ENCODE results near the gene C15orf61.

Gene C15orf61

DNA sequence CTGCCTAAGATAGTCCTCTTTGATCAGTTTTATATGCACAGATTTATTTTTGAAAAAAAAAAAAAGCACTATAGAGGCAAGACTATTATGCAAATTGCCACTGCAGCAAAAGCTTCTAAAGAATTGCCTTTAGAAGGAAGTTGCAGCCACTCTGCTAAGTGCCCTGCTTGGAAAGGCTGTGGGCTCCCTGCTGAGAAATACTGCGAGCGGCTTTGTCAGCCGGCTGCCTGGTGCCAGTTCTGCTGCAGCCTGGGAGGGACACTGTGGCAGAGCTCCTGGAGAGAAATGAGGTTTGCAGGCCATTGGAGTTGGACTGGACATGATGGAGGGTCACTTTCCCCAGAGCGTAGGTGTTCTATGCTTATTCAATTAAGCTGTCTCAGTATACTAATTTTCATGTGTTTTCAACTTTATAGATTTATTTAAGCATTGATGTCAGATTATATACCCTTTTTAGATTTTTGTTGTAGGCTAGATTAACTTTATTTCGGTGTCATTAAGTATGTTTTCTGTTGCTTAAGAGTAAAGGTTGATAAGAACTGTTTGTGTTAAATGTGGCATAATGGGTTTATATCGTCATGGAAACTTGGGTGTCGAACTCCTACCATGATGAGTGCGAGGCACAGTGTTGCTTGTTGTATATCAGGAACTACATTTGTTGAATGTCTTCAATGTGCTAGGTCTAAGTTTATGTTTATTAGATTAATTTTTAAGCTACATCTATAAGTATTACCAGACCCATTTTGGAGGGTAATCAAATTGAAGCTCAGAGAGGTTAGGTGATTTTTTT, 28.1 kb downstream of the C15orf61 start:
- DNase-seq (ENCODE audit: low read depth in 1 of 2, low spot score in 1 of 2), result no peak

DNA sequence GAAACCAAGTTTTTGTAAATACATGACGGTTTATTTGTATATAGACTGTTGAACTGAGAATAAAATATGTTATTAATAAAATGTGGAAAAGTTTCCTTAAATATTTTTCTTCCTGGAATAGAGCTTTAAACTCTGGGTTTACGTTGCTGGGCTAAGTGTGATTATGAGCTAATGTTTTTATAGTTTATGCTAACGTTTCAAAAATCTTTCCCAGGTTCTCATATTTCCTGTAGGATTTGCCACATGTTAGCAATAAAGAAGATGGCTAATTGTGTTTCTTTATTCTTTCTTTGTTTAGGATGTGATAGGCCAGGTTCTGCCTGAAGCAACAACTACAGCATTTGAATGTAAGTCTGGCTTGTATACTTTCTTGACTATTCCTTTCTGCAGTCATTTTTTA, 28.8 kb downstream of the C15orf61 start:
- no peak for DNase-seq (ENCODE audit: low read depth in 1 of 2, low spot score in 1 of 2)

DNA sequence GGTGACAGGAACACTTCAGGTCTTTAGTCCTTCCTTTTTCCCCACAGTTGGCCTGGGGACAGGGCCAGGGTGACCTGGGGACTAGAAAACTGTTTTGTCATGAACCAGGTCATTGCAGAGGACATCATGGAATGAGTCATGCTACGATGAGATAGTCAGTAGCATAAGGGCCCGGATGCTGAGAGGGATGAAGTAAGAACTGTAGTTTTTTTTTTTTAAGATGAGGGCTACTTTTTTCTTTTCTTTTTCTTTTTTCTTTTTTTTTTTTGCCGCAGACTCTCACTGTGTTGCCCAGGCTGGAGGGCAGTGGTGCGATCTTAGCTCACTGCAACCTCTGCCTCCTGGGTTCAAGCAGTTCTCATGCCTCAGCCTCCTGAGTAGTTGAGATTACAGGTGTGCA, 29.6 kb downstream of the C15orf61 start:
- DNase-seq (ENCODE audit: low read depth in 1 of 2, low spot score in 1 of 2), result no peak

DNA sequence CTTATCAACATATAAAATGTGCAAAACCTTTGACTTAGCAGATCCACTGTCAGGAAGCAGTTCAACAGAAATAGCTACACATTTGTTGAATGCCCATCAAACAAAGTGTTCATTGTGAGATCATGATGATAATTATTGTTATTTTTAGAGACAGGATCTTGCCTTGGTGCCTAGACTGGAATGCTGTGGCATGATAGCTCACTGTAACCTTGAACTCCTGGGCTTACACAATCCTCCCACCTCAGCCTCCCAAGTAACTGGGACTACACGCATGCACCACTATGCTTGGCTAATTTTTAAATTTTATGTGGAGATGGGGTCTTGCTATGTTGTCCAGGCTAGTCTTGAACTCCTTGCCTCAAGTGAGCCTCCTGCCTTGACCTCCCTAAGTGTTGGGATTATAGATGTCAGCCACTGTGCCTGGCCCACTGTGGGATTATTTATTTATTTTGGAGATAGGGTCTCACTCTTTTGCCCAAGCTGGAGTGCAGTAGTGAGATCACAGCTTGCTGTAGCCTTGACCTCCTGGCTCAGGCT, 30.3 kb downstream of the C15orf61 start:
- no peak for DNase-seq (ENCODE audit: low read depth in 1 of 2, low spot score in 1 of 2)

DNA sequence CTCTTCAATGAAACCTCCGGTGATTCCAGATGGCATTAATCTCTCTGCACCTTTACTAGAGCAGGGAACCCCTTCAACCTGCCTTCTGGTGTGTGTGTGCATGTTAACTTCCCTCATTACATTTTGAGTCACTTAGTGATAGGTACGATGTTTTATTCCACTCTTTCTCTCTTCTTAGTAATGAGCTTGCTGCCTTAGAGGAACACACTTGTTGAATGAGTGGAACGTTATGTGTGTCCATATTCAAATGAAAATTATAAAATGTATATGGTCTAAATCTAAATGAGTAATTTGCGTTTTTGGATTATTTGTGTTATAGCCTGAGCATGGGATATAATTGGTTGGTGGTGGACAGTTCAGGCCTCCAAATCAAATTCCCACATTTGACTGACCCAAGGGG, 33.6 kb downstream of the C15orf61 start:
- DNase-seq (ENCODE audit: low read depth in 1 of 2, low spot score in 1 of 2), result no peak

DNA sequence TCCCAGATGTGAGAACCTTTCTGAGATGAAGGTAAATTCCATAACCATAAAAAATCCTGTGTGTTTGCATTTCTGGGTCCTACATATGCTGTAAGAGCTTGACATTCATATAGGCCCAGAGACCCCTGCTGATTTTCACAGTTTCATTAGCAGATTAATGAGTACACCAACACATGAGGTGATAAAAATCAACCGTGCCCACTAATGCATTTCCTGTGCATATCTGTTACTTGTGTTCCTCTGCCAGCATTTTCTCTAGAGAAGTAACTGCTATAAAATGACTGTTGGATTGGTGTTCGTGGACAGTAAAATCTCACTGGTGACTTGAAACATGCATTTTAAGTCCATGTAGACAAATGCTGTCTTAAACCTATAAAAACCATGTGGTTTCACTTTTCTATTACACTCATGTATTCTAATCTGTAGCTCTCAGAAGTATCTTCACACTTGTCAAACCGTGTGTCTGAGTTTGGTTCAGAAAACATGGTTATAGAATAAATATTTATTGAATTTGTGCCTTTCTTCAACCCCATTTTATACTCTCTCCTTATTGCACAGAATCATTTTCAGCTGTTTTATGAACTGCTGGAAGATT, 36.1 kb downstream of the C15orf61 start:
- no peak for DNase-seq (ENCODE audit: low read depth in 1 of 2, low spot score in 1 of 2)

DNA sequence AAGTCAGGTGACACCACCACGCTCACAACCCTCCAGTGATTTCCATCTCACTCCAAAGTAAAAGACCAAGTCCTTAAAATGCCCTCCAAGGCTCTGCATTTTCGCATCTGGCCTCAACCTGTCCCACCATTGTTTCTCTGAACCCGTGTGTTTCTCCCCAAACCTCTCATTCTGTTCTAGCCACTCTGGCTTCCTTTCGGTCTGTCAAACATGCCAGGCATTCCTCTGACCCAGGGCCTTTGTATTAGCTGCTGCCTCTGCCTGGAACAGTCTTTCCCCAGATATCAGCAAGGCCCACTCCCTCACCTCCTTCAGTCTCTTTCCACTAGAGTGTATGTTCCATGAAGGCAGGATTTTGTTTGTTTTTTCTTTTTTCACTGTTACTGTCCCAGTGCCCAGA, 37.6 kb downstream of the C15orf61 start:
- no peak for DNase-seq (ENCODE audit: low read depth in 1 of 2, low spot score in 1 of 2)

DNA sequence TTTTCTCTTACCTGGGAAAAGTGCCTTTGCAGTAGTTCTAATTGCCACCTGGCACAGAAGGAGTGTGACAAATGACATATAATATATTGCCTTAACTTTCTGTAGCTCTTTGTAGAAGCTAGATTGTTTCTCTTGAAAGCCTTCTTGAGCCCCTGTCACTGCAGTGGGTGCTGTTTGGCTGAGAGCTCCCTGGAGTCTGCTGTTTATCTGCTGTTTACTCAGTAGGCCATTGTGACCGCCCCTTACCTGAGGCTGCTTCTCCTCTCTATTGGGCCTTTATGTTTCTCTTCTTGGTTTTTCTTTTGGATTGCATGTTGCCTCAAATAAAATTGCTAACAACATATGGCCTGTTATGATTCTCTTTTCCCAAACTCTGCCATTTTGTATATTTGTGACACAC, 38.2 kb downstream of the C15orf61 start:
- DNase-seq (ENCODE audit: low read depth in 1 of 2, low spot score in 1 of 2), result no peak

DNA sequence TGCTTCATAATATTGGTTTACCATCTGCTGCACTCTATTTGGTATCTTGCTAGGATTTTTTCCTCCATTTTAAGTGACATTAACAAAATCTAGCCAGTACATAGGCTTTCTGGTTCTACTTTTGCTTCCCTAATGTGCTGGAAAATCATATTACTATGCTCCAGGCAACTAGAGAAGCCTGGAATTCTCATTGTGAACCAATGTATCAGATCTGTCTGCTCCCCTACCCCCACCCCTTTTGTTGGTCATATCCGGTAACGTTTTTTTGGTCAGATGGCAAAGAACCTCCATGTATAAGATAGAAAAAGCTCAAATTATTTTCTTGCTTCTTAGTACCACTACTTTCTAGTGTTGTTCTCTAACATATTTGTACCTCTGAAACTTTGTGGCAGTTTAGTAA, 38.6 kb downstream of the C15orf61 start:
- no peak for DNase-seq (ENCODE audit: low read depth in 1 of 2, low spot score in 1 of 2)

DNA sequence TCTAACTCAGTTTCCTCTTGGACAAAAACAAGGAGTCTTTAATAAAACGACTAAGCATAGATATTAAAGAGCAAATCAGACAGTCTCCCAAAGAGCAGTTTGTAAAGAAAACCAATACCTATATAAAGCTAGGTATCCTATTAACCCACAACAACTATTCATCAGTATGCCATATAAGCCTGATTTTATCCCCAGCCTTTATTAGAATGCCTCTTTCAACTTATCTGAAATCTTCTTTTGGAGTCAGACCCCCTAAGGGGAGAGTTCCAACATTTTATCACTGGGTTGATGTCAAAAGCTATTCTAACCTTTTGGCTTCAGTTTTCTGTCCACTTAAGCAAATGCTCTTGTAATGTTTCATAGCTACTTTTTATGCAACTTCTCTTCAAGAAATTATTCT, 39.4 kb downstream of the C15orf61 start:
- DNase-seq (ENCODE audit: low read depth in 1 of 2, low spot score in 1 of 2), result no peak

DNA sequence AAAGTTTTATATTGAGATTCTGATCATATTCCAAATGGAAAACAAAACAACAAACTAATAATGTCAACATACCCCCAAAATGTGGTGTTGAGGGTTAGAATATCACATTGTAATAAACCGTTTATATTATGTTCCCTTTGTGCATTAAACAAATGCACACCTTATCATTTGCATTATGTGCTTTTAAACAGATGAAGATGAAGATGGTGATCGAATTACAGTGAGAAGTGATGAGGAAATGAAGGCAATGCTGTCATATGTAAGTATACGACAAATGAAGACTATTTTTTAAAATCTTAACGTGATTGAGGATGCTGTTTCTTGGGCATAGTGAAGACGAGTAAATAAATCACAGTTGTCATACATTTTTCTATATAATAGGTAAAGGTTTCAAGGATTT, 42.2 kb downstream of the C15orf61 start:
- DNase-seq (ENCODE audit: low read depth in 1 of 2, low spot score in 1 of 2), result no peak

DNA sequence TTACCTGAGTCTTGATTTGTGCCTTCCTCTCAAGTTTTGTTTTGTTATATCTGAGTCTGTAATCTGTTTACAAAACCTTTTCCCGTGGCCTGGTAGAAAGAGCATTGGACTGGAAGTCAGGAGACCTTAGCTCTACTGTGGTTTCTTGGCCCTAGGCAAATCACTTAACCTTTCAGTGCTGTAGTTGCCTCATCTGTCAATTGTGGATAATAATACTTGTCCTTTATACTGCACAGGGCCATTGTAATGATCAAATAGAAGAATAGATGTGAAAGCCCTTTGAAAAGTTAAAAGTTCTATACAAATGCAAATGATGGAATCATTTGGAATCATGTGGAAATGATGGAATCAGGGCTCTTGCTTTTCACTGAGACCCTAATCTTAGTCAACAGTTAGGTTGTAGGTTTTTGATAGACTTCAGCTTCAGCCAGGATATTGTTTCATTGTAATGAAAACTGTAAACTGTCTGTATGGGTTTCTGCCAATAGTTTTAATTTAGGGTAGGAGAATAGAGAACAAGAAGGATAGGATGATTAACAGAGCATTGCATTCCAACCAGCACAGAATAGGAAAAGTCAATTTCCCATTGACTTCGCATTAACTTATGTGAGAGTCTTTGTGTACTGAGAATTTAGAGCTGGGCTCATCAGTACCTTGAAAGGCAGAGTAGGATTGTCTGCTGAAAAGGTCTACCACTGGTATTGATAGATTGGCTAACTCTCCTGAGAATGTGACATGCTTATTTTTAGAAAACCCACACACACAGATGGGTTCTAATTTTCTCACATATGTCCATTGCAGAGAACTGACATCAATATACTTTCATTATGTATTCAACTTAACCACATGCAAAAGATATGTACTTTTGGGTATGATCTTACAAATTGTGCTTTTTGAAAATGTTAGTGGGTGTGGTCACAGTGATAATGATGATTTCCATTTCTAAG, 43.4 kb downstream of the C15orf61 start:
- DNase-seq (ENCODE audit: low read depth in 1 of 2, low spot score in 1 of 2), result no peak

DNA sequence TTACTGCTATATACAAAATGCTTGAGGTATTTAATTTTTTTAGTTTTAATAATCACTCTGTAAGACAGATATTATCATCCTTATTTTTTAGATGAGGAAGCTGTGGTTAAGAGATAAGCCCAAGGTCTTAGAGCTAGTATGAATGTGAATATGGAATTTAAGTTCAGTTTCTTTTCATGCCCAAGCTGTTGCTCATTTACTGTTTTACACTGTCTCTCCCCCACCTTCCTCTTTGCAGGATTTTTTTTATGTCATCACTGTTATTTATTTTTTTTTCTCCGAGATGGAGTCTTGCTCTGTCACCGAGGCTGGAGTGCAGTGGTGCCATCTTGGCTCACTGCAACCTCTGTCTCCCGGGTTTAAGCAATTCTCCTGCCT, 44.0 kb downstream of the C15orf61 start:
- no peak for DNase-seq (ENCODE audit: low read depth in 1 of 2, low spot score in 1 of 2)

DNA sequence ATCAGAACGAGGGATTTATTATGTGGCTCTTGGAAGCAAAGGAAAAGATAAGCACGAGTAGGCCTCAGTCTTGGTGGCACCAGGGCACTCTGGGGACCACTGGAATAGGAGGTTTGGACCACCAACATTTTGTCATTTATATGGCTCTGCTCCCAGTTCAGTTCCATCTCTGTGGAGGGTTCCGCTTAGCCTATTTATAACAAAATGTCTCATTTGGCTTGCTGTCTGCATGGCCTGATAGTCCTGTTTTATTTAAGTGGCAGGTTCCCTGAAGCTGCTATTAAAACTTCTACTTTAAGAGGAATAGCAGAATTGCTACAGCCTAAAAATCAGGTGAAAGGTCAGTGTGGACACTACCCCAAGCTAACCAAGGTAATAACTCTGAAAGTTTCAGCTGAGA, 48.7 kb downstream of the C15orf61 start:
- no peak for DNase-seq (ENCODE audit: low read depth in 1 of 2, low spot score in 1 of 2)

DNA sequence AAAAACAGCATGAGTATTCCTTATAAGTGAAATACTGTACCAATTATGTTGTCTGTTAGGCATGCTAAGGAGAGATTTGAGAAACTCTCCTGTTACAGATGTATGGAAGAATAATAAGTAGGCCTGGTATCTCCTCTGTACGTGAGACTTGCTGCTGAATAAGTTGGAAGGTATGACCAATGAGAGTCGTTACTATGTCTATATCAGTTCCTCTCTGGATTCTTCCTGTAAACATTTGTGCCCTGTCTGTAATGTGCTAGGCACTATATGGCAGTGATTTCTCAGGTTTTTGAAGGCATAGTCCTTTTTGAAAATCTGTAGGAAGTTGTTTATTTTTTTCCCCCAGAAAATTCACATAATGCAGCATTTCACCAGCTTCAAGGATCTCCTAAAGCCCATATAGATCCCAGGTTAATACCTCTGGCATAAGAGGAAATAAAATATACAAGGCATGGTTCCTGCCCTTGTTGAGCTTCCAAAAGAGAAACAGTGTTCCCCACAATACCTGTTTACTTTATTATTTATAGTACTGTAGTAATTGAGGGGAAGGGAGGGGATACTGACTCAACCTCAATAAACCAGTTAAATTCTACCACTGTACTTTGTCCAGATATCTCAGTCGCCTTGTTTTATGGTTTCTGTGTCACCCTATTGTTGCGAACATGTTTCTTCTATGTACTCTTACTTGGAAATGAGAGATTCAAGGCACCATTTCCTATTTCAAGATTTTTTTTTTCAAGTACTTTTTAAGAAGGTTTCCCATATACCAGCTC, 50.1 kb downstream of the C15orf61 start:
- DNase-seq (ENCODE audit: low read depth in 1 of 2, low spot score in 1 of 2), result no peak

DNA sequence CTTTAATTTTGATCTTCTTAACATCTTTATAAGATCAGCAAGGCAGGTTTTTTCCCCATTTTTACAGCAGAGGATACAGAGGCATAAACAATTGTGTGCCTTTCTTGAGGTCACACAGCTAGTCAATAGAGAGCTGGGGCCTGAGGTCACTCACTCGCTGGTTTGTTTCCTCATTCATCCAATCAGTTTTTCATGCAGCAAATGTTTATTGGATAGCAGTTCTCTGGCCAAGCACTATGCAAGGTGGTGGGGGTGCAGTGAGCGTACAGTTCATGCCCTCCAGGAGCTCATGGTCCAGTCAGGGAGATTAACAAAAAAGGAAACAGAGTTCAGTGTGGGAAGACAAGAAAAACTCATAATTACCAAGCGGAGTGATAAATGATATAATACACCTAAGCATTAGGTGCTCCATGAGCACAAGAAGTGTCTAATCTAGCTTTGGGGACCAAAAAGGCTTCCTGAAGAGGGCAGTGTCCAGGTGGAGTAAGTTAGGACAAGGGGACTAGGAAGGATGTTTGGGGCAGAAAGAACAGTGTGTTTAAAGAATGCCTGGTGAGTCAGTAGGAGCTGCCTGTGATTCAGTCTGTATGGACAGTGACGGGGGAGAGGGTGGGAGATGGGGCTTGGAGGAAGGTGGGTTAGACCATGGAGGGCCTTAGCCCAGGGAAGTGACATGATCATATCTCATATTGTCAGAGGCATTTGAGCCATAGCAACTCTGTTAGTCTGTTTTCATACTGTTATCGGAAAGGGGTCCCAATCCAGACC, 50.9 kb downstream of the C15orf61 start:
- no peak for DNase-seq (ENCODE audit: low read depth in 1 of 2, low spot score in 1 of 2)

DNA sequence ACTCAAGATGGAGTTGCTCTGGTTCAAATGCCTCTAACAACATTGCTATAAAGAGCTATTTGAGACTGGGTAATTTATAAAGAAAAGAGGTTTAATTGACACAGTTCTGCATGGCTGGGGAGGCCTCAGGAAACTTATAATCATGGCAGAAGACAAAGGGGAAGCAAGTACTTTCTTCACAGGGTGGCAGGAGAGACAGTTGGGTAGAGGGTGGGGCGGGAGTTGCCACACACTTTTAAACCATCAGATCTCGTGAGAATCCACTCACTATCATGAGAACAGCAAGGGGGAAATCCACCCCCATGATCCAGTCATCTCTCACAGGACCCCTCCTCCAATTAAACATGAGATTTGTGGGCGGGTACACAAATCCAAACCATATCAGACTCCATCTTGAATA, 52.3 kb downstream of the C15orf61 start:
- no peak for DNase-seq (ENCODE audit: low read depth in 1 of 2, low spot score in 1 of 2)

DNA sequence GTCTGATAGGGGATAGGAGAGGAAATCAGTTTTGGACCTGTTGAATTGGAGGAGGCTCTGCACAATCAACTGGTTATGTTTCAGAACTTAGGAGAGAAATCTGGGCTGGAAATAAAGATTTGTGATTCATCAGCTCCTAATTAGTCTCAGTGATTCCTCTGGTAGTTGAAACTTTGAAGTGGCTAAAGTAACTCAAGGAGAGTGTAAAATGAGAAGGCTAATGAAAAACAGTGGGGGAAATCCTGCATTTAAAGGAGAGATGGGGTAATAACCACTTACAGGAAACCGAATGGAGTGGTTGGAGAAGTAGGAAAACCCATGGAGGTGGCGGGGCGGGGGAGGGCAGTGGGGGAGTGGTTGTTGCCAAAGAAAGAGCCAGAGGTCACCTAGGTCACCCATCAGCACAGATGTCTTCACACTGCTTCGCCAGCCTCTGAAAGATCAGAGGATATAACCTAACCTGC, 54.1 kb downstream of the C15orf61 start:
- DNase-seq (ENCODE audit: low read depth in 1 of 2, low spot score in 1 of 2), result no peak

DNA sequence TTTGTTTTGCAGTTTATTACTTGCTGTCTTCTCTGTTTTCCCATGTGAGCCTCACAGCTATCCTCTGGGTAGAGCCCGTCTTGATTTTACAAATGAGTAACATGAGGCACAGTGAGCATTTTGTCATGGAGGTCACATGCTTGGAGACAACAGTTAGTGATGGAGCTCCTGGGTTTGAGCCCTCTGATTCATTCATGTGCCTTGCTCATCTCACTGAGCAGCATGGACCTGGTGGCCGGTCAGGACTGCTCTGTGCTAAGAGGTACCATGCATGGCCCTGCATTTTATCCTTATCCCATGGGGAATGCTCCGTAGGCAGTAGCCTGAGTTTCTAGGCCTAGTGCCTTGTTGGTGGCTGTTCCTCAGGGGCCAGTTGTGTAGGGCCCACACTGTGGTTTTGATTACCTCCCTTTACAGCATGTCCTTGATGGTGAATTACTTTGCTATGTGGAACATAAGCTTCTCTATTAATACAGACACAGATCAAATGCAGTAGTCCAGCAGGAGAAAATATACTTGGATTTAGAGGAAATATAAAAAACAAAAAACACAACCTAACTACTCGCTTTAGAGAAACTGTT, 57.2 kb downstream of the C15orf61 start:
- DNase-seq (ENCODE audit: low read depth in 1 of 2, low spot score in 1 of 2), result no peak

DNA sequence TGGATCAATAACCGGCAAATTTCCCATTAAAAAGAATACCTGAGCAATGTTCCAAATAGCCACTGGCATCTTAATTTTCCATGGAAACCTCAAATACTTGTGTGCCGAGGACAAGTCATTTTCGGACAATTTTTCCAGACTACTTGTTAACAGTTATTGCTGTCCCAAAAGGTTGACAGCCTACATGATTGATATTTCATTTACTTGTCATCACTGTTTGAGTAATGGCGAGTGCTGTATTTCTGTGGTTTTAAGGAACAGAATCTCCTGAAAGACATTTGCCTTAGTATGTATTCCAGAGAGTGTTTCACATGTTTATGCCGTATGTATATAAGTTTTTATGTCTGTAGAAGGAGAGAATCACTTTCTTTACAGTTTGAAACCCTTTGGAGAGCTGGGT, 58.2 kb downstream of the C15orf61 start:
- DNase-seq (ENCODE audit: low read depth in 1 of 2, low spot score in 1 of 2), result no peak

Measured in activated CD4-positive, alpha-beta T cell treated with anti-CD3 and anti-CD28 coated beads, Interleukin-2, amount 50 U/mL, for 24 hours (primary cell).